ENCODE data around the gene SLC44A3.

- TF ChIP-seq, protein P1, sequence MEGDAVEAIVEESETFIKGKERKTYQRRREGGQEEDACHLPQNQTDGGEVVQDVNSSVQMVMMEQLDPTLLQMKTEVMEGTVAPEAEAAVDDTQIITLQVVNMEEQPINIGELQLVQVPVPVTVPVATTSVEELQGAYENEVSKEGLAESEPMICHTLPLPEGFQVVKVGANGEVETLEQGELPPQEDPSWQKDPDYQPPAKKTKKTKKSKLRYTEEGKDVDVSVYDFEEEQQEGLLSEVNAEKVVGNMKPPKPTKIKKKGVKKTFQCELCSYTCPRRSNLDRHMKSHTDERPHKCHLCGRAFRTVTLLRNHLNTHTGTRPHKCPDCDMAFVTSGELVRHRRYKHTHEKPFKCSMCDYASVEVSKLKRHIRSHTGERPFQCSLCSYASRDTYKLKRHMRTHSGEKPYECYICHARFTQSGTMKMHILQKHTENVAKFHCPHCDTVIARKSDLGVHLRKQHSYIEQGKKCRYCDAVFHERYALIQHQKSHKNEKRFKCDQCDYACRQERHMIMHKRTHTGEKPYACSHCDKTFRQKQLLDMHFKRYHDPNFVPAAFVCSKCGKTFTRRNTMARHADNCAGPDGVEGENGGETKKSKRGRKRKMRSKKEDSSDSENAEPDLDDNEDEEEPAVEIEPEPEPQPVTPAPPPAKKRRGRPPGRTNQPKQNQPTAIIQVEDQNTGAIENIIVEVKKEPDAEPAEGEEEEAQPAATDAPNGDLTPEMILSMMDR (IDR thresholded peaks at IDR 0.05) = no peak
- TF ChIP-seq CEBPB (IDR thresholded peaks at IDR 0.05) (no peak), JUN (IDR thresholded peaks at IDR 0.05) (no peak), PHF8 (IDR thresholded peaks at IDR 0.05; ENCODE audit: borderline replicate concordance, low read depth) (no peak), EP300 (IDR thresholded peaks at IDR 0.05) (no peak), MYC (IDR thresholded peaks at IDR 0.05; ENCODE audit: borderline replicate concordance, low read length) (no peak), MAFK (IDR thresholded peaks at IDR 0.05; ENCODE audit: partially characterized antibody) (no peak), NR3C1 (IDR thresholded peaks at IDR 0.05) (no peak), SMC3 (IDR thresholded peaks at IDR 0.05) (no peak), SREBF2 (IDR thresholded peaks at IDR 0.05) (no peak), POLR2A (IDR thresholded peaks at IDR 0.05; ENCODE audit: low read length) (no peak)
- TF ChIP-seq, protein P2, sequence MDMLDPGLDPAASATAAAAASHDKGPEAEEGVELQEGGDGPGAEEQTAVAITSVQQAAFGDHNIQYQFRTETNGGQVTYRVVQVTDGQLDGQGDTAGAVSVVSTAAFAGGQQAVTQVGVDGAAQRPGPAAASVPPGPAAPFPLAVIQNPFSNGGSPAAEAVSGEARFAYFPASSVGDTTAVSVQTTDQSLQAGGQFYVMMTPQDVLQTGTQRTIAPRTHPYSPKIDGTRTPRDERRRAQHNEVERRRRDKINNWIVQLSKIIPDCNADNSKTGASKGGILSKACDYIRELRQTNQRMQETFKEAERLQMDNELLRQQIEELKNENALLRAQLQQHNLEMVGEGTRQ (IDR thresholded peaks at IDR 0.05) = no peak
Measured at GRCh38 chr1:94825936-94826335, 5.8 kb downstream of the SLC44A3 start.
